ENCODE data around the gene ARID5B.

DNA sequence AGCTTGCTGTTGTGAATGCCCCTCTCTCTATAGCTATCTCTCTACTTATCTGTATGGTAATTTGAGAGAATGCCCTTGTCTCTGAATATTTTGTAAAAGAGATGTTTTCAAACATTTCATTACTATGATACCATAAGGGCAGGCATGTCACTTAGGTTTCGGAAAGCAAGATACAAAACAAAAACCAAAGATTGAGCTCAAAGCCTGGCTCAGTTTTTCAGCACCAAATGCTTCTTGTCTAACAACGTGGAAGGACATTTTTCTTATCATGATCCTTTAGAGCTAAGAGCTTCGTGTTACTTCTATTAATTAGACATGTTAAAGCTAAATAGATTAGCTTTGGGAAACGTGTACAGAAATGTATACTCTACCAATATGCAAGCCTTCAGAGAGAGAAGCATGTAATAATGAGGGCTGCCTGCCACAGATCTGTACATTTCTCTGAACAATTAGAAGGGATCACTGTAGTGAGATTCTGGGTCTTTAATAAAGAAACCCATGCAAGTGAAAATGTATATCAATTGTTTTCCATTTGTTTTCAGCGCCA is 148.9 kb downstream of the ARID5B start:
- TF ChIP-seq SUZ12 (IDR thresholded peaks at IDR 0.05; ENCODE audit: extremely low read depth, insufficient read depth, insufficient read length) (no peak), YY1 (IDR thresholded peaks at IDR 0.05; ENCODE audit: insufficient read depth, insufficient read length) (no peak)

Measured in NT2/D1 (cell line).